WTC11 (cell line): ENCODE data around the gene FBF1. TPM values are rescaled to one million over a fixed set of nuclear protein-coding genes. Genes with fewer than 3 reads are reported as not detected.

Source experiments
- AR ChIP-seq: fragments of 250-450 bp; sonication (Bioruptor Pico); IDR thresholded peaks from 2 replicates; pipeline ENCODE4 v1.9.0; 2021; ENCODE audit warnings: mild to moderate bottlenecking
- ATF3 ChIP-seq: sonication (generic); formaldehyde crosslinking; conservative IDR thresholded peaks from 2 replicates; pipeline ENCODE4 v1.8.1; 2022; ENCODE audit warnings: mild to moderate bottlenecking, missing genetic modification reagents
- CBFB ChIP-seq: sonication (generic); formaldehyde crosslinking; IDR thresholded peaks from 2 replicates; pipeline ENCODE4 v1.8.1; 2022; ENCODE audit warnings: mild to moderate bottlenecking, low read depth, missing genetic modification reagents
- CTCF ChIP-seq: fragments of 200-600 bp; IDR thresholded peaks from 2 replicates; pipeline ENCODE4 v1.8.0; 2022; ENCODE audit warnings: antibody characterized with exemption
- E2F5 ChIP-seq: sonication (generic); formaldehyde crosslinking; IDR thresholded peaks from 2 replicates; pipeline ENCODE4 v1.8.1; 2022; ENCODE audit warnings: mild to moderate bottlenecking, moderate library complexity, missing genetic modification reagents
- ERG ChIP-seq: fragments of 250-450 bp; sonication (Bioruptor Pico); IDR thresholded peaks from 2 replicates; pipeline ENCODE4 v1.8.0; 2021; ENCODE audit warnings: mild to moderate bottlenecking
- ESRRA ChIP-seq: sonication (generic); formaldehyde crosslinking; IDR thresholded peaks from 2 replicates; pipeline ENCODE4 v1.8.1; 2022; ENCODE audit warnings: mild to moderate bottlenecking, missing genetic modification reagents, borderline replicate concordance
- GABPB1 ChIP-seq: sonication (generic); formaldehyde crosslinking; IDR thresholded peaks from 2 replicates; pipeline ENCODE4 v1.8.1; 2023; ENCODE audit warnings: mild to moderate bottlenecking, missing genetic modification reagents
- JAZF1 ChIP-seq: fragments of 250-450 bp; sonication (Bioruptor Pico); IDR thresholded peaks from 2 replicates; pipeline ENCODE4 v1.9.0; 2021; ENCODE audit warnings: moderate library complexity, mild to moderate bottlenecking, inconsistent platforms
- MXD4 ChIP-seq: fragments of 250-450 bp; sonication (Bioruptor Pico); IDR thresholded peaks from 2 replicates; pipeline ENCODE4 v1.8.0; 2021; ENCODE audit warnings: mild to moderate bottlenecking, moderate library complexity, borderline replicate concordance
- NFYB ChIP-seq: sonication (generic); formaldehyde crosslinking; conservative IDR thresholded peaks from 2 replicates; pipeline ENCODE4 v1.8.0; 2022; ENCODE audit warnings: low read depth, missing genetic modification reagents
- OVOL2 ChIP-seq: fragments of 250-450 bp; sonication (Bioruptor Pico); IDR thresholded peaks from 2 replicates; pipeline ENCODE4 v1.9.0; 2021; ENCODE audit warnings: mild to moderate bottlenecking, borderline replicate concordance
- PRRX2 ChIP-seq: fragments of 250-450 bp; sonication (Bioruptor Pico); IDR thresholded peaks from 2 replicates; pipeline ENCODE4 v1.8.0; 2021; ENCODE audit warnings: mild to moderate bottlenecking
- RELA ChIP-seq: sonication (generic); formaldehyde crosslinking; IDR thresholded peaks from 2 replicates; pipeline ENCODE4 v1.8.1; 2022; ENCODE audit warnings: missing genetic modification reagents, mild to moderate bottlenecking, borderline replicate concordance
- RORB ChIP-seq: fragments of 250-450 bp; sonication (Bioruptor Pico); IDR thresholded peaks from 2 replicates; pipeline ENCODE4 v1.9.0; 2021; ENCODE audit warnings: mild to moderate bottlenecking
- SP1 ChIP-seq: sonication (generic); formaldehyde crosslinking; conservative IDR thresholded peaks from 2 replicates; pipeline ENCODE4 v1.8.1; 2022; ENCODE audit warnings: missing genetic modification reagents
- TCF7 ChIP-seq: sonication (generic); formaldehyde crosslinking; IDR thresholded peaks from 2 replicates; pipeline ENCODE4 v1.8.0; 2022; ENCODE audit warnings: mild to moderate bottlenecking, low read depth, missing genetic modification reagents, moderate library complexity
- TEAD1 ChIP-seq: sonication (generic); formaldehyde crosslinking; IDR thresholded peaks from 2 replicates; pipeline ENCODE4 v1.8.0; 2022; ENCODE audit warnings: mild to moderate bottlenecking, missing genetic modification reagents
- USF1 ChIP-seq: sonication (generic); formaldehyde crosslinking; IDR thresholded peaks from 2 replicates; pipeline ENCODE4 v1.8.0; 2022; ENCODE audit warnings: mild to moderate bottlenecking, missing genetic modification reagents
- USF2 ChIP-seq: sonication (generic); formaldehyde crosslinking; IDR thresholded peaks from 2 replicates; pipeline ENCODE4 v1.8.1; 2023; ENCODE audit warnings: mild to moderate bottlenecking, missing genetic modification reagents, moderate library complexity
- ZNF138 ChIP-seq: sonication (generic); formaldehyde crosslinking; conservative IDR thresholded peaks from 2 replicates; pipeline ENCODE4 v1.8.1; 2022; ENCODE audit warnings: mild to moderate bottlenecking, moderate library complexity, missing genetic modification reagents
- ZNF219 ChIP-seq: sonication (generic); formaldehyde crosslinking; IDR thresholded peaks from 2 replicates; pipeline ENCODE4 v1.8.0; 2023; ENCODE audit warnings: missing genetic modification reagents, mild to moderate bottlenecking, borderline replicate concordance
- ZNF232 ChIP-seq: sonication (generic); formaldehyde crosslinking; IDR thresholded peaks from 2 replicates; pipeline ENCODE4 v1.8.0; 2022; ENCODE audit warnings: mild to moderate bottlenecking, missing genetic modification reagents
- ZNF396 ChIP-seq: fragments of 250-450 bp; sonication (Bioruptor Pico); IDR thresholded peaks from 2 replicates; pipeline ENCODE4 v1.8.0; 2021; ENCODE audit warnings: mild to moderate bottlenecking, moderate library complexity, borderline replicate concordance
- ZNF425 ChIP-seq: fragments of 250-450 bp; sonication (Bioruptor Pico); conservative IDR thresholded peaks from 2 replicates; pipeline ENCODE4 v1.9.0; 2021; ENCODE audit warnings: mild to moderate bottlenecking
- ZNF671 ChIP-seq: fragments of 250-450 bp; sonication (Bioruptor Pico); IDR thresholded peaks from 2 replicates; pipeline ENCODE4 v1.8.0; 2021; ENCODE audit warnings: mild to moderate bottlenecking
- ZSCAN18 ChIP-seq: fragments of 250-450 bp; sonication (Bioruptor Pico); IDR thresholded peaks from 2 replicates; pipeline ENCODE4 v2.1.2; 2022; ENCODE audit warnings: mild to moderate bottlenecking, moderate library complexity
- total RNA-seq: library from RNA; stranded (reverse); gene quantifications from 3 replicates; pipeline ENCODE4 v1.2.3, GENCODE V29; 2021

The FBF1 gene
- total RNA-seq, 1 experiment from 2014 or later, result 19.8 TPM

GRCh38 chr17:75940727-75941441 lies at the start of gene FBF1 (continued):
- TF ChIP-seq CTCF (no peak), AR (CRISPR knock-in tag) (no peak), OVOL2 (no peak), ZNF425 (CRISPR knock-in tag) (no peak), ZNF396 (CRISPR knock-in tag) (no peak), E2F5 (CRISPR knock-in tag) (peak; percentile 92), ESRRA (CRISPR knock-in tag) (no peak), ZNF671 (CRISPR knock-in tag) (peak; percentile 74; the same call in 1 of the 2 replicates), ZNF219 (CRISPR knock-in tag) (peak; percentile 79), MXD4 (CRISPR knock-in tag) (no peak), USF2 (CRISPR knock-in tag) (peak; percentile 63), ATF3 (no peak), RORB (no peak), TCF7 (no peak), ZNF232 (no peak; the same call in 1 of the 2 replicates), ERG (CRISPR knock-in tag) (0 out of 2 replicates have a peak, but pooled peaks have one; percentile 6), USF1 (CRISPR knock-in tag) (peak; percentile 33; the same call in 1 of the 2 replicates), TEAD1 (CRISPR knock-in tag) (peak; percentile 89), GABPB1 (CRISPR knock-in tag) (0 out of 2 replicates have a peak, but pooled peaks have one; percentile 54), ZNF138 (peak; percentile 79; the same call in 1 of the 2 replicates), PRRX2 (CRISPR knock-in tag) (0 out of 2 replicates have a peak, but pooled peaks have one; percentile 29), CBFB (peak; percentile 73; the same call in 1 of the 2 replicates), NFYB (CRISPR knock-in tag) (no peak), RELA (CRISPR knock-in tag) (no peak), SP1 (CRISPR knock-in tag) (peak; percentile 85), JAZF1 (CRISPR knock-in tag) (no peak), ZSCAN18 (CRISPR knock-in tag) (no peak)
